ENCODE data around the gene OPTC.

The OPTC gene

DNA sequence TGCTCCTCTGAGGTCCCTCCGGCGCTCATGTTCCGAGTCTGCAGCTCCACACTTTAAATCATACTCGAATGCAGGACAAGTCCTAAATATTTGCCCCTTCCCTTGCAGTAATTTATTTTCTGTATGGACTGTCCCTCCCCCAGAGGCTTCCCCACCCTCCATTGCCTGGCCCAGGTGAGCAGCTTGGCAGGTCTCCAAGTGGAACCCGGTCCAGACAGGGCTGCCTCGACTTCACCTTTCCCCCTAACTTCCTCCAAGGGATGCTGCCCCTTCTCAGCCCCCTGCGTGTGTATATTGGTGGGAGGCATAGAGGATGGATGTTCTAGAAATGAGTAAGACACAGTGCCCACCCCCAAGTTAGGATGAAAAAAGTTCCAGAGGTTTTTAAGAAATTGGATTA lies 5.4 kb upstream of the OPTC start:
- in situ Hi-C loops (cut with MboI; ENCODE audit: low sequenced_read_pairs), result loop anchor here (5.0 to 25.0 kb wide), 3 partner anchors 144 to 451 kb away; partner anchors contain the start of gene PPFIA4

DNA sequence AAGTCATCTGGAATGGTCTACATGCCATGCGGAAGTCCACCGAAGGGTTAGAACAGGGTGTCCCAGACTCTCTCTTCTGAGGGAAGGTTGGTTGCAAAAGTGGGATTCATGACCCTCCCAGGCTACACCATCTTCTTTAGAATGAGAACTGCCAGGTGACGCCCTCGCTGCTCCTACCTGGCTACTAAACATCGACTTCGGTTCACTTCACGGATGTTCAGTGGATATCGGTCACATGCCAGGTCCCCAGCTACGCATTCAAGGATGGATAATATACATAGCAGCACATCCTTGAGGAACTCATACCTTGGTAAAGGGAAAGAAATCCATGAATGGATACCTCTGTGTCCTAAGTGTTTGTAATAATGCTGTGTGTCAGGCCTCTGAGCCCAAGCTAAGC lies 3.3 kb upstream of the OPTC start:
- in situ Hi-C loops (cut with MboI; ENCODE audit: low sequenced_read_pairs), result loop anchor here (25.0 kb wide), 1 partner anchor 453 kb away; the partner anchor contains the start of gene PPFIA4

DNA sequence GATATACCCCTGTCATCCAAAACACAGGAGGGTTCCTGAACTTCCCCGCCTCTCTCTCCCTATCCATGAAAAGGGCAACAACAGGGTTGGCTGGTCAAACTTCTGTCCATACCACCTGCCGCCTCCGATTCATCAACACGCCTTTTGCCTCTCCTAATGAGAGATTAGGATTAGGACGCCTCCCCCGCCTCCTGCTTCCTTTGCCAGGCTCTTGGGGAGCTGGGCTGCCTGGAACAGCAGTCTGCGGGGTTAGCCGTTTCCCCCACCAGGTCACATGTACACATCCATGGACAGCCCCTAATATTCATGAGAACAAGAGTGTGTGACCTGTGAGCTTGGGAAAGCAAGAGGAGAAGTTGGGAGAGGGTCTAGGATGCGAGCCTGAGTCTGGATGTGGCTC lies 2.3 kb upstream of the OPTC start:
- in situ Hi-C loops (cut with MboI; ENCODE audit: low sequenced_read_pairs), result loop anchor here (25.0 kb wide), 1 partner anchor 454 kb away; the partner anchor contains the start of gene PPFIA4

DNA sequence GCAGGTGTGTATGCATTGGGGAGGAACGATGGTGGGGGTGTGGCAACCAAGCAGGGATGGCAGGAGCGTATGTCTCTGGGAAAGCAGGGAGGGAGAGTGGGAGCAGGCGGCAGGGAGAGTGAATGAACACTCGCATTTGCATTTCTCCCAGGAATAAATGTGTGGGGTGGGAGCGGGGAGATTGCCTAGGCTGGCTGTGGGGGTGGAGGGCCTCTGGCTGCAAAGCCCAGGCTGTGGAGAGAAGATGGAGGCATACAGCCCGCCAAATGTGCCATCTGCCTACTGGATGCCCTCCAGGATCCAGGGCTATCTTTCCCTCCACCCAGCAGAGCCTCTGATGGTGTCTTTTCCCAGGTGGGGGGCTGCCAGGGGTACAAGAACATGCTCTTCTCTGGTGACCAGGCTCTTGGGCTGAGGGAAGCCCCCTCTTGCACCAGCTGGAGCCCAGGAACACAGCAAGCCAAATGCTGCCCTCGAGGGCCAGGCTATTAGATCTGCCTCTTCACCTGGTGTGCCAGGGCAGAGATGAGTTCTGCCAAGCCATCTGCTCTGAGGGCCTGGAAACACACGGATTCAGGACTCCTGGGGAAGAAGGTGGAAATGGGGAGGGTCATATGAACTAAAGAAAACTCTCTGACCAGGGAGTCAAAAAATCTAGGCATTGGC lies 1.7 kb upstream of the OPTC start:
- in situ Hi-C loops (cut with MboI; ENCODE audit: low sequenced_read_pairs), result loop anchor here (25.0 kb wide), 1 partner anchor 455 kb away; the partner anchor contains the start of gene PPFIA4

DNA sequence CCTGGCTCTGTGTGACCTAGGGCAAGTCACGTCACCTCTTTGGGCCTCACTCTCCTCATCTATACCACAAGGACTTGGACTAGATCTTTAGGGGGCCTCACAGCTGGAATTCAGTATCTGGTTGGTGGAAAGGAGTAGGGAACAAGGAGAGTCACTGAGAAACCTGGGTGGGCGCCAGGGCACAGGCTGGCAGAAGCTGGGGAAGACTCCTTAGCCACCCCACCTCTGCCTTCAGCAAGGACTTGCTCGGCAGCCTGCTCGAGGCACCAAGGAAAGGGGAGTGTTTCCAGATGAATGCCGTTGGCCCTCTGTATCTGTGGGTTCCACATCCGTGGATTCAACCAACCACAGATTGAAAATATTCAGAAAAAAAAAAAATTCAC lies 1.2 kb upstream of the OPTC start:
- in situ Hi-C loops (cut with MboI; ENCODE audit: low sequenced_read_pairs), result loop anchor here (25.0 kb wide), 1 partner anchor 455 kb away; the partner anchor contains the start of gene PPFIA4

DNA sequence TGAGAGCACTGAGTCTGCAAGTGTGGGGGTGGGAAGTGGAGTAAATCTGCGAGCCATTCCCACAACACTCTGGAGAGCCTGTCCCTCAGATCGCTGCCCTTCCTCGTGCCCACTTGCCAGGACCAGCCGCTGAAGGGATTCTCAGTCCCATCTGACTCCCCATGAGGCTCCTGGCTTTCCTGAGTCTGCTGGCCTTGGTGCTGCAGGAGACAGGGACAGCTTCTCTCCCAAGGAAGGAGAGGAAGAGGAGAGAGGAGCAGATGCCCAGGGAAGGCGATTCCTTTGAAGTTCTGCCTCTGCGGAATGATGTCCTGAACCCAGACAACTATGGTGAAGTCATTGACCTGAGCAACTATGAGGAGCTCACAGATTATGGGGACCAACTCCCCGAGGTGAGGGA lies 1.9 kb downstream of the OPTC start:
- in situ Hi-C loops (cut with MboI; ENCODE audit: low sequenced_read_pairs), result loop anchor here (25.0 kb wide), 1 partner anchor 459 kb away; the partner anchor contains the start of gene PPFIA4

DNA sequence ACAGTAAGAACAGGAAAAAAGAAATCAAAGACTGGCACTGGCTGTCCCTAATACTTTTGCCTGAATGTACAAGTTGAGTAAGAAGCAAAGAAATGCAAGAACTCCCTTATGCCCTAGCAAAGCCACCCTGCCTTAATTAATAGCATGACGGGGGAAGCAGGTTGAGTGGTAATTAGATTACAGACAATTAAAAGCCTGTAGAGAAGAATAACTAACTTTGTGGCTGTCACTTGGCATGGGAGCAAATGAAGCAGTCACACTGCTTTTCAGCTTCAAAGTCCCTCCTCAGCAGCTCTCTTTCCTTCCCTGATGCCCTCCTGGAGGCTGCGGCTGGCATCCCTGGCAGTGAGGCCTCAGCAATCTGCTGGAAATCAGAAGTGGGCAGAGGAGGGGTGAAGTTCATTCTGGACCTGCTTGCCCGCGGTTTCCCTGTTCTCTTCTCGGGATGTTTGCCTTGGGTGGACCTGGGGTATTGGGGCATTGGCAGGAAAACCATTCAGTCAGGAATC lies 3.4 kb downstream of the OPTC start:
- in situ Hi-C loops (cut with MboI; ENCODE audit: low sequenced_read_pairs), result loop anchor here (25.0 kb wide), 1 partner anchor 460 kb away; the partner anchor contains the start of gene PPFIA4

DNA sequence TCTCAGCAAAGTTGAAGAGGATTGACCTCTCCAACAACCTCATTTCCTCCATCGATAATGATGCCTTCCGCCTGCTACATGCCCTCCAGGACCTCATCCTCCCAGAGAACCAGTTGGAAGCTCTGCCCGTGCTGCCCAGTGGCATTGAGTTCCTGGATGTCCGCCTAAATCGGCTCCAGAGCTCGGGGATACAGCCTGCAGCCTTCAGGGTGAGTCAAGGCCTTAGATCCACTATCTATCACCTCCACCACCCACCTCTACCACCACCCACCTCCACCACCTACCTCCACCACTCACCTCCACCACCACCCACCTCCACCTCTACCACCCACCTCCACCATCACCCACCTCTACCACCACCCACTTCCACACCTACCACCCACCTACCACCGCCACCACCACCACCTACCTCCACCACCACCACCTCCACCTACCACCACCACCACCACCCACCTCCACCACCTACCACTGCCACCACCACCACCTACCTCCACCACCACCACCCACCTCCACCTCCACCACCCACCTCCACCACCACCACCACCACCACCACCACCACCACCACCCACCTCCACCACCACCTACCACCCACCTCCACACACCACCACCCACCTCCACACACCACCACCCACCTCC lies 5.8 kb downstream of the OPTC start:
- in situ Hi-C loops (cut with MboI; ENCODE audit: low sequenced_read_pairs), result loop anchor here (25.0 kb wide), 1 partner anchor 462 kb away; the partner anchor contains the start of gene PPFIA4

DNA sequence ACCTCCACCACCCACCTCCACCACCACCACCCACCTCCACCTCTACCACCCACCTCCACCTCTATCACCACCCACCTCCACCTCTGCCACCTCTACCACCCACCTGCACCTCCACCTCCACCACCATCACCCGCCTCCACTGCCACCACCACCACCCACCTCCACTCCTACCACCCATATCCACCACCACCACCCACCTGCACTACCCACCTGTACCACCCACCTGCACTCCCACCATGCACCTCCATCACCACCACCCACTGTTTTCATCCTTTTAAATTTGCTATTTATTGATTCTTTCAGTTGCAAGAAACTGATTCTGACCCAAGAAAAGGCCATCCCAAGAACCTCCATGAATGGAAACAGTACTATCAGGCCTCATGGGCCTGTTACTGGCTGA lies 6.3 kb downstream of the OPTC start:
- in situ Hi-C loops (cut with MboI; ENCODE audit: low sequenced_read_pairs), result no loop called here

DNA sequence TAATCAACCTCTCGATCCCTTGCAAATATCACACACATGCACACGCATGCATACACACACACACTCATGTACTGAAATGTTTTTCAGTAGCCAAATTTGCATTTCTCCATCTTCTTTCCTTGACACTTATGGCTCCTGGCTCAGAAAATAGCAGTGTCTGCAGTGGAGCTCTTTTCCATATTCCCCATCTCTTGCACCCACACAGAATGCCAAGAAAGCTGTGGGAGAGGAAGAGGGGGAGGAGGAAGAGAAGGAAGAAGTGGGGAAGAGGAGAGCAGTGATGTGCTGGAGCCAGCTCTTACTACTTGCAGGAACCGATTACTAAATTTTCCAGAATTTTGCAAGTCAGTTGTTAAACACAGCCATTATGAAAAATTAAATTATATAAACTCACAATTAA lies 9.9 kb downstream of the OPTC start:
- in situ Hi-C loops (cut with MboI; ENCODE audit: low sequenced_read_pairs), result no loop called here

DNA sequence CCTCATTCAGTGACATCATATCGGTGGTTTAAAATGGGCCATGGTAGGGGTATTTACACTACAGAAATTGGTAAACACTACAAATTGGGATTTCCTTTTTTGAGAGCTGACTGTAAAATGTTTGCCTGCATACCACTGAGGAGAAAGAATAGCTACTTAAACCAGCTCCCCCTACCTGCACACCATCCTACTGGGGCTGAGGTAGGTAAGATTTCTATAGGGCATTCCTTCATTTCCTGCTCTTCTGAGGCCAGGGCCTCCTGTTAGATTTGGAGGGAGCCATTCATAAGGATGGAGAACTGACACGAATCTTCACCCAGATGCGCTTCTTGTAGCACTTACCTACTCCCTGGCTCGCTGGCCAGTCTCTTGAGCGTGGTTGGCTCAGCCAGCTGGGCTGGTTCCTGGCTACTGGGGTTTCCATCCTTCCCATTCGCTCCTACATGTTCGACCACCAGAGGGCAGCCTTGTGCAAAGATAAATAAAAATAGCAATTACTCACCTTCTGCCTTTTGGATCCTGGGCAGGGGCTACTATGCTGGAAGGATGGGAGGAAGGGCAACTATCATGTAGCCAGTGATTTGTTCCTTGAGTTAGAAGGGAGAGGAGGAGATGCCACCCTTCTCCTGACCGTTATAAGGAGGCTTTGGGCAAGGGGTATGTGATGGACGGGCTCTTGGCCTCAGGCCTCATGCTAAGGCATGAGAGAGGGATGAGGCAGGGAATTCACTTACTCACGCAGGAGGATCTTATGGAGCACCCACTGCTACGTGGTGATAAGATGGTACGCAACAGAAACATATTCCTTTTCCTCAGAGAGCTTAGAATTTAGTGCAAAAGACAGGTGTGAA lies 10.7 kb downstream of the OPTC start:
- in situ Hi-C loops (cut with MboI; ENCODE audit: low sequenced_read_pairs), result loop anchor here (5.0 kb wide), 1 partner anchor 198 kb away; no protein-coding TSS in a partner anchor

DNA sequence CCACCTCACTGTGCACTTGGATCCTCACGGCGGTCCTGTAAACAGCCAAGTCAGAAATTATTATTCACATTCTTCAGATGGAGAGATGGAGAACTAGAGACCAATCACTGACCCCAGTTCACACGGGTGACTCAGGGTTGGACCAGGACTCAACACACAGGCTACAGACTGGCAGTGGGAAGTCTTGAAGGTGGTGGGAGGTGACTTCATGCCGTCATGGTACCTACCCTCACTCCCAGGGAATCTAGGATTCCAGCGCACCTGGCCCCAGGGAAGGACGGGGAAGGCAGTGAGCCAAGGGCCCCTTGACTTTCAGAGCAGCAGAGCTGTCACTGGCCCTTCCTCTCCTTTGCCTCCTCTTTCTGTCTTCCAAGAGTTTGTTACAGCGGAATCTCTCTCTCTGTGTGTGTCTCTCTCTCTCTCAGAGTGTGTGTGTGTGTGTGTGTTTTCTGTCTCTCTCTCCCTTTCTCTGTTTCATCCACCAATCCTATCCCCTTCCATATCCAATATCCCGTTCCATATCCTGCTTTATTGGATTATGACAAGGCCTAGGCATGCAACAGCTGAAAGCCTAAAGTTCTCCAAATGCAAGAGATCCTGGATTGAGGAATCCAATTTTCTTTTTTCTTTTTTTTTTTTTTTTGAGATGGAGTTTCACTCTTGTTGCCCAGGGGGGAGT lies 11.7 kb downstream of the OPTC start:
- in situ Hi-C loops (cut with MboI; ENCODE audit: low sequenced_read_pairs), result loop anchor here (5.0 kb wide), 1 partner anchor 197 kb away; no protein-coding TSS in a partner anchor

DNA sequence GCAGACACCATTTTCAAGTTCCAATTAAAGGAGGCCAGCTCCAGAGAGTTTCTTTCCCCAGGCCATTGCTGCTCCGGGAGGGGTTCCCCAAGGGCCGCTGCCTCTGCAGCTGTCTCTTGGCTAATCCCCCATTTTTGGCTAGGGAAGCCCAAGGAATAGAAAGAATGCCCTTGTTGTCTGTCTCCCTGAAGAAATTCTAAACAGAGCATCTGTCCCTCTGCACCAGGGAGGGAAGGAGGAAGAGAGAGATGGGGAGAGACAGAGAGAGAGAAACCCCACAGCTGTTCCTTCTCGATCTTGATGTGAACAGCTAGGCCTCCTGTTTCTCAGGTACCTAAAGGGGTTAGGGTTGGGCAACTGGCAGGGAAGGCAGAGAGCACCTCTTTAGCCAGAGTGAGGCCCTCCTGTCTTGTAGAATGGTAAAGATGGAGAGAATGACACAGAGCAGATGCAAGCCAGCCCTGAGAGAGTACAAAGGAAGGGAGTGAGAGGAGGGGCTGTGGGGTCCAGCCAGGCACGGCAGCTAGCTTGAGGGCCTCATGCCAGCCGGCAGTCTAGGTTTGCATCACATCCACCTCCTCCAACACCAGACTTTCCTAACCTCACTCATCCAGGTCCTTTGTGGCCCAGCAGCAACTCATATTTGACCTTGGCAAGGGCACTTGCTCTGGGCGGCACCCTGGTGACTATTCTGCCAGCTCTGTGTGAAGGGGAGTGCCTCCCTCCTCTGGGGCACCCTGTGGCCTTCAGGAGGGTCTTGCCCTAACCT lies 13.1 kb downstream of the OPTC start:
- in situ Hi-C loops (cut with MboI; ENCODE audit: low sequenced_read_pairs), result loop anchor here (5.0 kb wide), 1 partner anchor 195 kb away; no protein-coding TSS in a partner anchor

DNA sequence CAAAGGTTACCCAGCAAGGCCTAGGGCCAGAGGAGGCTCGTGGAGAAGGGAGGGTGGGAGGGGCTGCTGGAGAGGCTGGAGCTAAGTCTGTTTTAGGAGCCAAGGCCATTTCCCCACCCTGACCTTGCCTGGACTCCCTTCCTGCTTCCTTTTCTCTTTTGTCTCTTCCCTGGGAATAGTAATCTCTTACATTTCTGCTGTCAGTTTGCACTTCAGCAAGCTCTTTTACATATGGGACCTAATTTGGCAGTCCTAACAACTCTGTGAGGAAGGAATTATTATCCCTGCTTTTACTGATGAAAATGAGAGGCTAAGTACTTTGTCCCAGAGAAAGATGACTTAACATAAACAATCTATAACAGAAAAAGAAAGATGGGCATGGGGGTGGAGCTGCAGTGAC lies 13.8 kb downstream of the OPTC start:
- in situ Hi-C loops (cut with MboI; ENCODE audit: low sequenced_read_pairs), result loop anchor here (5.0 kb wide), 1 partner anchor 195 kb away; no protein-coding TSS in a partner anchor

DNA sequence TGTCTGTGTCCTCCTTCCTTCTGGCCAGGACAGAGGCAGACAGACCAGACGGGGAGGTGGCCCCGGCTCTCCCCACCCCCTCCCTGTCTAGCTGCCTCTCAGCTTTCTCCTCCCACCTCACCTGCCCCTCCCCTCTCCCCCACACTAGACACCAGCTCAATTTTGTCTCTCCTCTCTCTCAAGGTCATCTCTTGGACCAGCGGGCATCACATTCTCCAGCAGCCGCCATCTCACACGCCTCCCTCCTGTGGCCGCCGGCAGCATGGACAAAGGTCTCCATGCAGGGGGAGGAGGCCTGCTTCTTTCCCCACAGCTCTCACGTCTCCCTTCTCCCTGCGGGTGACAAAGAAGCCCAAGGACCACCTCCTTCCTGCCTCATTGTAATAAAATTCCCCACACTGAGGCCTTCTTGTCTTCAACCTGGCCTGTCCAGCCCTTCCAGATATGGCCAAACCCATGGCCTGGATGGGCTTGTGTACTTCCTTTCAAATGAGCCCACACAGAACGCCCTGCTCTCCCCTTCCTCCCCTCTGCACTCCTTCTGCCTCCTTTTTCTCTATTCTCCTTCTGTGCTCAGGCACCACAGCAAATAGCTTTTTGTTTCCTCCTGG lies 14.6 kb downstream of the OPTC start:
- in situ Hi-C loops (cut with MboI; ENCODE audit: low sequenced_read_pairs), result loop anchor here (5.0 kb wide), 1 partner anchor 194 kb away; no protein-coding TSS in a partner anchor

DNA sequence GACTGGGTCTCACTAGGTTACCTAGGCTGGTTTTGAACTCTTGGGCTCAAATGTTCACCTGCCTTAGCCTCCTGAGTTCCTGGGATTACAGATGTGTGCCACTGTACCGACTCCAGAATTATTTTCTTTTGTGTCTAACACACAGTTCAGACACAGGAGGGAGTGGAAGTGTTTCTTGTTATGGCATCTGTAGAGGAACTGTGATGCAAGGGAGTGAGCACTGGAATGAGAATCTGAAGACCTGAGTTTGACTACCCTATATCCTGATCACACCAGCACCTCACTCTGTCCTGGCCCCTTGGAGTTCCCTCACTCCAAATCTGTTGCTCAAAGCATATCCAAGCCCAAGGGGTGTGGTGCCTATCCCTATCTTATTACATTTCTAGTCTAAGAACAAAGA lies 15.2 kb downstream of the OPTC start:
- in situ Hi-C loops (cut with MboI; ENCODE audit: low sequenced_read_pairs), result loop anchor here (5.0 kb wide), 1 partner anchor 193 kb away; no protein-coding TSS in a partner anchor

DNA sequence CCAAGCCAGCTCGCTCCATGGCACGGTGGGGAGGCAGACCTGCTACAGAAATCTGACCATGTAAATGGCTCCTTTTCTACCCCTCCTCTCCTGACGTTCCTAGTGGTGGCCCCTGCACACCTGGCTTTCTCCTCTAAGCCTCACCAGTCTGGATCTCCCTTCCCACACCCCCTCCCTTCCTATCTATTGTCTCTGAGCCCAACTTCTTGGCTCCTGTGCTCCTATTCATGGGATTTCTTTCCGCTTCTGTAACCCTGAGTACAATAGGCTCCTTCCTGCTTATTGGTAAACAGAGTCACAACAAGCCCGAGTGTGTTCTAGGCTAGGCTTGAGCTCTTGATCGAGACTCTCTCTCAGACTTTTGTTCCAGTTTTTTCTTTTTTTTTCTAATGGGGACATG lies 17.6 kb downstream of the OPTC start:
- in situ Hi-C loops (cut with MboI; ENCODE audit: low sequenced_read_pairs), result no loop called here

DNA sequence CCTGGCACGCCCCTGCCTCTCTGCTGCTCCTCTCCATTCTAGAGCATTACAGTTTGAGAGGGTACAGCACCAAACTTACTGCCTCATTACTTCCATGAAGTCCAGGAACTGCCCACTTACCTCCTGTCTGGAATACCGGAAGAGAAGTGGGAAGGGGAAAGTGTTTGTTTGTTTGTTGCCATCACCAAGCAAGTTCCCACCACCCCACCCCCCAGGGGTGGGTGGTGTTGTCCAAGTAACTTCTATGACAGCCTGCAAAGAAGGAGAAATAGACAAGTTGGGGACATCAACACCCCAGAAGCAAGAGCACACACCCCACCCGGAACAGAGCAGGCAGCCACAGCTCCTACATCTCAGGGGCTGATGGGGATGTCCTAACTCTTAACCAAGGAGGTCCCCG lies 18.0 kb downstream of the OPTC start:
- in situ Hi-C loops (cut with MboI; ENCODE audit: low sequenced_read_pairs), result no loop called here

DNA sequence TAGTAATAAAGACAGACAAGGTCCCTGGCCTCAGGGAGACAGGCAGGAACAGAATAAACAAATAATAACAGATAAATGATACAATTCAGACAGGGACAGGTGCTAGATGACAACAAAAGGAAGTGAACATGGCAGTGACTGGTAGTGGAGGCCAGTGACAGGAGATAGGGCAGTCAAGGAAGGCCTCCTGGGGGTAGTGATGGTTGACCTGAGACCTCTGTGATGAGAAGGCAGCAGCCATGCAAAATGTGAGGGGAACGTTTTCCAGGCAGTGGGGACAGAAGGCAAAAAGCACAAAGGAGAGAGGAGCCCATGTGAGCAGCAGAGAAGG lies 18.5 kb downstream of the OPTC start:
- in situ Hi-C loops (cut with MboI; ENCODE audit: low sequenced_read_pairs), result no loop called here

All from HL-60/S4 treated with retinoic acid at 250 ng/mL for 4 days and 3 days (cell line).